IMR-90 (cell line): ENCODE data around the gene STAP1. TPM values are rescaled to one million over a fixed set of nuclear protein-coding genes. Genes with fewer than 3 reads are reported as not detected.

Source experiments
- ATAC-seq: fragments of 200-7000 bp; cut with Tn5 transposase; 2 replicates; pipeline ENCODE4 v1.9.1; 2020; ENCODE audit warnings: low read depth, mild to moderate bottlenecking, moderate library complexity
- BruUV-seq: library from RNA; stranded (reverse); fragments of 400-500 nt; replicated peaks from 2 replicates; lab custom pipeline; 2021; lab: Mats Ljungman, UMichigan
- CTCF ChIA-PET: fragments of 300-600 bp; formaldehyde crosslinking; extraction: SDS; loops from one replicate; lab custom pipeline; 2021; ENCODE audit warnings: antibody characterized with exemption; lab: Yijun Ruan, JAX
- POLR2A ChIA-PET: fragments of 300-600 bp; sonication (Branson Sonifier 250); formaldehyde crosslinking; loops from one replicate; lab custom pipeline; 2022; ENCODE audit warnings: antibody characterized with exemption; ENCODE audit not compliant: unreplicated experiment; lab: Charles Lee
- DNase-seq: peaks from one replicate; pipeline ENCODE4 v3.0.0; 2013
- H2AFZ ChIP-seq: replicated peaks from 2 replicates; pipeline ENCODE3; 2013; ENCODE audit warnings: low read length, mild to moderate bottlenecking; ENCODE audit not compliant: poor library complexity
- H2AK5ac ChIP-seq: 2 replicates; pipeline ENCODE4 v1.6.1; 2013; ENCODE audit warnings: low read depth, low read length, inconsistent platforms
- H2AK9ac ChIP-seq: replicated peaks from 2 replicates; pipeline ENCODE3; 2013; ENCODE audit warnings: mild to moderate bottlenecking, low read depth, low read length, moderate library complexity; ENCODE audit not compliant: poor library complexity
- H2BK120ac ChIP-seq: 2 replicates; pipeline ENCODE4 v1.6.1; 2013; ENCODE audit warnings: low read depth, low read length, inconsistent platforms
- H2BK15ac ChIP-seq: 3 replicates; pipeline ENCODE4 v1.6.1; 2013; ENCODE audit warnings: low read depth, low read length, inconsistent platforms
- H2BK20ac ChIP-seq: 2 replicates; pipeline ENCODE4 v1.6.1; 2013; ENCODE audit warnings: low read depth, mild to moderate bottlenecking, inconsistent platforms, low read length, moderate library complexity
- H2BK5ac ChIP-seq: 2 replicates; pipeline ENCODE4 v1.6.1; 2013; ENCODE audit warnings: mild to moderate bottlenecking, low read depth, low read length, inconsistent platforms; ENCODE audit not compliant: poor library complexity, severe bottlenecking
- H3K14ac ChIP-seq: replicated peaks from 2 replicates; pipeline ENCODE4 v1.6.1; 2013; ENCODE audit warnings: low read depth, low read length, inconsistent platforms
- H3K18ac ChIP-seq: 2 replicates; pipeline ENCODE4 v1.6.1; 2013; ENCODE audit warnings: low read depth, low read length, control low read depth
- H3K23ac ChIP-seq: 2 replicates; pipeline ENCODE4 v1.6.1; 2013; ENCODE audit warnings: low read depth, low read length, inconsistent platforms
- H3K27ac ChIP-seq: 2 replicates; pipeline ENCODE4 v1.5.1; 2013; ENCODE audit warnings: mild to moderate bottlenecking, control low read depth, low read length; ENCODE audit not compliant: insufficient read depth
- H3K27me3 ChIP-seq: 2 replicates; pipeline ENCODE4 v1.6.1; 2013; ENCODE audit warnings: low read length; ENCODE audit not compliant: control insufficient read depth, insufficient read depth
- H3K36me3 ChIP-seq: 2 replicates; pipeline ENCODE4 v1.6.1; 2013; ENCODE audit warnings: low read length, mixed read lengths; ENCODE audit not compliant: control insufficient read depth, insufficient read depth
- H3K4ac ChIP-seq: 2 replicates; pipeline ENCODE4 v1.6.1; 2013; ENCODE audit warnings: low read depth, low read length, inconsistent platforms
- H3K4me1 ChIP-seq: 2 replicates; pipeline ENCODE4 v1.6.1; 2013; ENCODE audit warnings: low read length, mixed read lengths; ENCODE audit not compliant: control insufficient read depth, insufficient read depth
- H3K4me2 ChIP-seq: 2 replicates; pipeline ENCODE4 v1.6.1; 2013; ENCODE audit warnings: low read depth, mild to moderate bottlenecking, control low read depth, low read length, moderate library complexity
- H3K4me3 ChIP-seq: 2 replicates; pipeline ENCODE4 v1.5.1; 2013; ENCODE audit warnings: low read depth, mild to moderate bottlenecking, control low read depth, low read length, moderate library complexity; ENCODE audit not compliant: insufficient read depth
- H3K56ac ChIP-seq: 2 replicates; pipeline ENCODE4 v1.6.1; 2013; ENCODE audit warnings: low read length, inconsistent platforms; ENCODE audit not compliant: insufficient read depth; ENCODE audit errors: extremely low read depth
- H3K79me1 ChIP-seq, 2 experiments: 2 replicates each; pipeline ENCODE4 v1.6.1; 2013; ENCODE audit warnings: low read length in 2 of 2, inconsistent platforms in 1 of 2, low read depth in 1 of 2
- H3K9ac ChIP-seq: 2 replicates; pipeline ENCODE4 v1.6.1; 2013; ENCODE audit warnings: low read depth, low read length, control low read depth
- H3K9me1 ChIP-seq: 2 replicates; pipeline ENCODE4 v1.6.1; 2013; ENCODE audit warnings: low read length, inconsistent platforms; ENCODE audit not compliant: insufficient read depth
- H3K9me3 ChIP-seq: 2 replicates; pipeline ENCODE4 v1.6.1; 2013; ENCODE audit warnings: low read length; ENCODE audit not compliant: control insufficient read depth, insufficient read depth
- H4K20me1 ChIP-seq: 2 replicates; pipeline ENCODE4 v1.6.1; 2013; ENCODE audit warnings: low read length, inconsistent platforms; ENCODE audit not compliant: insufficient read depth
- H4K5ac ChIP-seq: 2 replicates; pipeline ENCODE4 v1.6.1; 2013; ENCODE audit warnings: mild to moderate bottlenecking, low read depth, low read length, control low read depth
- H4K8ac ChIP-seq, 2 experiments: 2 replicates each; pipeline ENCODE4 v1.6.1; 2013; ENCODE audit warnings: low read depth in 2 of 2, low read length in 2 of 2, control low read depth in 1 of 2, inconsistent platforms in 1 of 2
- H4K91ac ChIP-seq: 2 replicates; pipeline ENCODE4 v1.6.1; 2013; ENCODE audit warnings: low read depth, low read length, inconsistent platforms; ENCODE audit not compliant: insufficient read depth
- BHLHE40 ChIP-seq: fragments of 150-350 bp; IDR thresholded peaks from 2 replicates; pipeline ENCODE4 v1.6.1; 2016; ENCODE audit warnings: mild to moderate bottlenecking, low read depth, low read length
- ELK1 ChIP-seq: fragments of 150-350 bp; IDR thresholded peaks from 2 replicates; pipeline ENCODE4 v1.6.1; 2016; ENCODE audit warnings: low read depth, mild to moderate bottlenecking, low read length, moderate library complexity, borderline replicate concordance
- FOS ChIP-seq: fragments of 150-350 bp; IDR thresholded peaks from 2 replicates; pipeline ENCODE4 v1.6.1; 2016; ENCODE audit warnings: low read depth, low read length
- MAZ ChIP-seq: IDR thresholded peaks from 2 replicates; pipeline ENCODE4 v1.6.1; 2012; ENCODE audit warnings: low read depth, mild to moderate bottlenecking, low read length, improper control_type of control experiment, moderate library complexity, borderline replicate concordance
- SMC3 ChIP-seq: fragments of 150-350 bp; IDR thresholded peaks from 2 replicates; pipeline ENCODE4 v1.6.1; 2016; ENCODE audit warnings: low read depth, mild to moderate bottlenecking, antibody characterized with exemption, low read length, moderate library complexity
- dilution Hi-C: fragments of 300-500 bp; cut with HindIII; formaldehyde crosslinking; loops from one replicate; pipeline ENCODE4 v1.14.3; 2018; ENCODE audit warnings: low sequenced_read_pairs; ENCODE audit not compliant: unreplicated experiment
- in situ Hi-C: fragments of 300-500 bp; cut with MboI; formaldehyde crosslinking; loops from 3 replicates; pipeline ENCODE4 v1.14.3; 2019; ENCODE audit warnings: low sequenced_read_pairs, inconsistent platforms, mixed read lengths
- intact Hi-C: fragments of 100-400 bp; cut with micrococcal nuclease; formaldehyde crosslinking; loops from 2 replicates; pipeline ENCODE4 v1.10.0; 2022
- microRNA-seq, 2 experiments: library from miRNA; stranded (forward) in 1 of 2; unstranded in 1 of 2; fragments of 10-50 nt in 1 of 2; fragments of <30 nt in 1 of 2; gene quantifications in 1 of 2; microRNA quantifications in 1 of 2; one replicate each; pipeline versions ENCODE3 to v1.1.0; 2013 to 2020; ENCODE audit not compliant: insufficient read depth in 1 of 2, insufficient read length in 1 of 2, unreplicated experiment in 1 of 2
- polyA plus RNA-seq, 3 experiments: library from polyadenylated mRNA; depleted of rRNA; stranded (reverse); fragments of >200 nt; gene quantifications; 2 replicates each; pipeline ENCODE4 v1.2.3, GENCODE V29; 2012; ENCODE audit warnings: low replicate concordance in 1 of 3
- small RNA-seq, 5 experiments: library from RNA; depleted of rRNA; stranded (forward); fragments of <200 nt; gene quantifications; one replicate each; pipeline ENCODE3, GENCODE V24; 2012
- total RNA-seq: library from RNA; depleted of rRNA; stranded (reverse); fragments of >200 nt; gene quantifications from 2 replicates; pipeline ENCODE4 v1.2.3, GENCODE V29; 2012; rRNA removed

The STAP1 gene
- total and polyA plus RNA-seq, 2 of the 4 experiments (the other 2 are of a cell fraction) = not detected

- Histone ChIP-seq H2BK5ac (no peak overlapping the region), H2AFZ (no peak overlapping the region), H3K14ac (no peak overlapping the region), H3K79me1 (peaks cover 0 to 4% of the 10 kb centered on the region in 2 experiments; a peak in 2 of 4 replicates), H4K20me1 (no peaks in the 10 kb centered on the region), H2BK15ac (no peak overlapping the region), H4K5ac (no peak overlapping the region), H3K36me3 (peaks cover 9% of the 10 kb centered on the region), H3K27ac (no peak overlapping the region), H3K4me2 (no peak overlapping the region), H3K9ac (no peak overlapping the region), H4K91ac (no peak overlapping the region), H2BK120ac (no peak overlapping the region), H3K23ac (no peak overlapping the region), H3K9me3 (no peaks in the 10 kb centered on the region), H3K4me3 (no peak overlapping the region), H3K4ac (no peak overlapping the region), H3K9me1 (no peaks in the 10 kb centered on the region), H4K8ac (no peak overlapping the region), H3K56ac (no peak overlapping the region), H2BK20ac (no peak overlapping the region), H2AK5ac (no peak overlapping the region), H3K4me1 (no peaks in the 10 kb centered on the region), H3K27me3 (no peaks in the 10 kb centered on the region), H2AK9ac (no peak overlapping the region), H3K18ac (no peak overlapping the region)
- ChIA-PET POLR2A (no interaction called here), CTCF (no interaction called here)
- ATAC-seq (no peak), DNase-seq (no peak)
- dilution Hi-C loops (no loop called here), intact Hi-C loops (no loop called here), in situ Hi-C loops (no loop called here)
- no TSS peak for BruUV-seq
- TF ChIP-seq ELK1 = no peak
- TF ChIP-seq SMC3 = no peak
- no peak for TF ChIP-seq BHLHE40
- no peak for TF ChIP-seq MAZ
- TF ChIP-seq FOS = no peak
Observed at GRCh38 chr4:67651536-67651935, 93.0 kb downstream of the STAP1 start.

Small RNA genes within 50 kb of the gene (microRNA-seq; reads per million reads assigned to microRNA genes)
- gene AC096720.1 (ENCODE audit: insufficient read depth, insufficient read length) = not detected

Small RNA genes within 50 kb of the gene (small RNA-seq; reads per million reads assigned to genes)
- gene AC096720.1 = 0 reads per million in 5 experiments

Other genes with a start within 250 kb of the STAP1 start
- 6.6 and 13.6 TPM in 2 replicates for gene CENPC, start 13.2 kb upstream of the STAP1 start, total RNA-seq
- 3.2 and 4.2 TPM in 2 replicates for gene CENPC, start 13.2 kb upstream of the STAP1 start, polyA plus RNA-seq (2012; rRNA removed)
- 268 and 454 TPM in 2 replicates for gene UBA6, start 142.4 kb downstream of the STAP1 start, total RNA-seq
- 26.8 and 29.2 TPM in 2 replicates for gene UBA6, start 142.4 kb downstream of the STAP1 start, polyA plus RNA-seq (2012; rRNA removed)
- not detected in 2 replicates for gene GNRHR, start 195.7 kb downstream of the STAP1 start, total RNA-seq
- gene GNRHR, start 195.7 kb downstream of the STAP1 start, polyA plus RNA-seq (2012; rRNA removed) = not detected in 2 replicates